Omental fat pad (tissue), 4 donors: ENCODE data around the gene ACTR5. TPM values are rescaled to one million over a fixed set of nuclear protein-coding genes. Genes with fewer than 3 reads are reported as not detected.

Experiments used
- small RNA-seq: library from RNA; depleted of rRNA; stranded (forward); fragments of <200 nt; gene quantifications from one replicate; pipeline ENCODE3, GENCODE V24; 2016
- total RNA-seq, 4 donors: library from RNA; depleted of rRNA; stranded (reverse); fragments of >200 nt; gene quantifications; one replicate each; pipeline ENCODE4 v1.1.0, GENCODE V29; 2016

ACTR5 gene
- total RNA-seq, 4 donors from 2014 or later, result 7.1 to 11.9 (median 7.7) TPM

Small RNA genes within 50 kb of the gene (small RNA-seq; reads per million reads assigned to genes)
- gene RF00017, result not detected

Other genes starting within 250 kb of the ACTR5 start
- gene ADIG, start 167.3 kb upstream of the ACTR5 start, total RNA-seq, result not detected
- gene ARHGAP40, start 146.7 kb upstream of the ACTR5 start, total RNA-seq, result not detected
- gene SLC32A1, start 24.0 kb upstream of the ACTR5 start, total RNA-seq, result not detected
- 10 to 100 TPM in 3 of 4 donors, 1 to 10 TPM in 1; 7.1 to 48.4 (median 21.6) TPM for gene PPP1R16B, start 57.2 kb downstream of the ACTR5 start, total RNA-seq
- 1 to 10 TPM in 3 of 4 donors, under 1 TPM in 1; 0.93 to 3.2 (median 1.3) TPM for gene FAM83D, start 178.0 kb downstream of the ACTR5 start, total RNA-seq
- gene DHX35, start 213.9 kb downstream of the ACTR5 start, total RNA-seq, result 10 to 100 TPM; 13.3 to 18.1 (median 15.5) TPM